Measurements from ENCODE around the gene CSDE1.

Gene CSDE1

DNA sequence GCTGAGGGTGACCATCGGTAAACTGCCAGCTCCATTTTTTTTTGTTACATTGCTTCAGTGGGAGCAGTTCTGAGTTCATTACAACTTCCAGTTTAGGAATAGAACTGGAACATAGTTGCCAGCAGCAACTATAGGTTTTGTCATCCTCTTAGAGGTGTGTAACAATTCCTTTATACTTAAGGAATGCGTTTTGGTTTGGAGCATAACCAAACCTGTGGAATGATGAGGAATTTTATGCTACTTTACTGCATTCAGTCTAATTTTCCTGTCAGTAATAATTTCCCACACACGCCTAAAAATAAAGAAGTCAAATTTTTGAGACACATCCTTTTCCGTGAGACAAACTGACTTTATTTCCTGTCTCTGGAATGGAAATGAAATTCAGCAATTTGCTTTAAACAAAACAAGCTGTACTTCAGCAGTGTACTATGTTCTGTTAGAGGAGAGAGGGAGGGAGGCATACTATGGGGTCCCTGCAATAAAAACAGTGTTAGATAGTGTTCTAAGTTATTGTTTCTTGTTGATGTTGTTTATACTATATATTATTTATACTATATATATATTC is 57.7 kb downstream of the CSDE1 start:
- no peak for DNase-seq

GRCh38 chr1:114696810-114697209 is 61.0 kb downstream of the CSDE1 start:
- no peak for DNase-seq

GRCh38 chr1:114695430-114696058 is 62.2 kb downstream of the CSDE1 start, which contains the start of gene AMPD1:
Gene AMPD1 (minus strand): TSS chr1:114695546. CDS start chr1:114695471, 75 bp downstream.
- DNase-seq = no peak

DNA sequence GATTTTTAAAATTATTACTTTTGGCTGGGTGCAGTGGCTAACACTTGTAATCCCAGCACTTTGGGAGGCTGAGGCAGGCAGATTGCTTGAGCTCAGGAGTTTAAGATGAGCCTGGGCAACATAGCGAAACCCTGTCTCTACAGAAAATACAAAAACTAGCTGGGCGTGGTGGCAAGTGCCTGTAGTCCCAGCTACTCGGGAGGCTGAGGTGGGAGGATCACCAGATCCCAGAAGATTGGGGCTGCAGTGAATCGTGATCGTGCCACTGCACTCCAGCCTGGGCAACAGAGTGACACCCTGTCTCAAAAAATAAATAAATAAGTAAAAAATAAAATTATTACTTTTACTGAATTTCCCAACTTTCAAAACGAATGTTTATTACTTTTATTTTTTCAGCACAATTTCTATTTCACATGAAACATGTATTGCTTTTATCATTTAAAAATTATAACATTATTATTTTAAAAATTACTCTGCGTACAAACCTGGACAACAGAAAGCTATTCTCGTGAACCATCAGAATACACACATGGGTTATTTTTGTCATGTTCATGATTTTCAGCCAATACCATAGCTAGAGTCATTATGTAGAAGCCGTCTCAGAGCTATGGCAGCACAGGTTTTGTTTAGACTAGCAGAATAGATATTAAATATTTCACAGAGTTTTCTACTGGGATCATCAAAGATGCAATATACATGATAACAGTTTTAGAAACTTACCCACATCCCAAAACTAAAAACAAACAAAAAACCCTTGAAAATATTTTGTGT is 63.1 kb downstream of the CSDE1 start:
- no peak for DNase-seq

DNA sequence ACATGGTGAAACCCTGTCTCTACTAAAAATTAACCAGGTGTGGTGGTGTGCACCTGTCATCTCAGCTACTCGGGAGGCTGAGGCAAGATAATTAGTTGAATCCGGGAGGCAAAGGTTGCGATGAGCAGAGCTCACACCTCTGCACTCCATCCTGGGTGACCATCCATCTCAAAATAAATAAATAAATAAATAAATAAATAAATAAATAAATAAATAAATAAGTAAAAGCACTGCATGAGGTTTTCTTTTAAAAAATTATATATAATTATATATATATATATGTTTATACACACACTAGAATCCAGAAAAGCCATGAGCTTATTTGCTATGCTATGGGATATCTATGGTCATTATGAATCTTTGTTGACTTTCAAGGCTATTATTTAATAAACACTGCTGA is 64.8 kb downstream of the CSDE1 start:
- no peak for DNase-seq

- DNase-seq = no peak
Observed at GRCh38 chr1:114691061-114691460, 66.7 kb downstream of the CSDE1 start.

DNA sequence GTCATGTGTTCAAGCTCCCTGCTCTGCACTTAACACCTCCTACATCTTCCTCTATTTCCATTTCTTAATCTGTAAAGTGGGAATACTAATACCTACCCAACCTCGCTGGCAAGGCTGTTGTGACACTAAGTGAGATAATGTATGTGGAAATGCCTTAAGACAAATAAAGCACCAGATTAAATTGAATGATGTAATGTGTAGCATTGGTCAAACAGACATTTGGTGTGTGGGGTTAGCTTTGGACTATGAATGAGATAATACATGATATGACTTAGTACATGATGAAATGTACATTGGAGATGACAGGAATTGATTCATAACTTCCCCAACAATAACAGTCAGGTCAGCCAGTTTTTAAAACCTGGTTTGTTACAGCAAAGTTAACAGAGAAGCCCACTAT is 67.6 kb downstream of the CSDE1 start:
- no peak for DNase-seq

- DNase-seq = no peak
Observed at GRCh38 chr1:114688526-114688925, 69.3 kb downstream of the CSDE1 start.

- DNase-seq = no peak
Observed at GRCh38 chr1:114685851-114686250, 71.9 kb downstream of the CSDE1 start.

GRCh38 chr1:114677691-114678090 is 80.1 kb downstream of the CSDE1 start:
- DNase-seq = no peak

- DNase-seq = no peak
Observed at GRCh38 chr1:114676115-114676514, 81.7 kb downstream of the CSDE1 start.

GRCh38 chr1:114671939-114672275 is 85.9 kb downstream of the CSDE1 start:
- DNase-seq = no peak

GRCh38 chr1:114671011-114671938 is 86.5 kb downstream of the CSDE1 start:
- peak; percentile 26 for DNase-seq

GRCh38 chr1:114670083-114671010 is 87.4 kb downstream of the CSDE1 start:
- peak; percentile 50 for DNase-seq

DNA sequence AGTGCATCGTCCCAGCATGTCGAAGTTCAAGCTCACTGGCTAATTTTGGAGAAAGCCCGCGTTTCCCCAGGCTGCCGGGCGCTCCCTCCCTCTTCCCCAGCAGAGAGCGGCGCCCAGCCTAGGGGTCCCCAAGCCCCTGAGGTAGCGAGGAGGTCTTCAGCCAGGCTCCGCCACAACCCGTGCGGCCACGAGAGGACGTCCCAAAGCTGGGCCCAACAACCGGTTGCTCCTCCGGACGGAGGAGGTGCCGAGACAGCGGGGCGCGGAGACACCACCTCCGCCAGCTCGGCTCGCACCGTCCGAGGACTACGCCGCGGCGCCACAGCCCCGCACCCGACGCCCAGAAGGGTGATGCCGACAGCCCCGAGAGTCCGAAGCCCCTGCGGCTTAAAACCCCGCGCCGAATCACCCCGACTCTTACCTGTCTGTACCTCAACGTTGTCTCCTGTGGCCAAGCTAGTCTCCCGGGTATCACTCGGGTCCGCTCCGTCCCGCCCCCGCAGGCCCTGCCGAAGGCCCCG is 88.2 kb downstream of the CSDE1 start, which contains the start of gene DENND2C:
Gene DENND2C, minus strand, starts transcription at position 488 of the 521 bp plus-strand sequence. CDS start 44,065 bp downstream, outside the sequence.
- no peak for DNase-seq

GRCh38 chr1:114668784-114669561 is 88.8 kb downstream of the CSDE1 start:
- no peak for DNase-seq

DNA sequence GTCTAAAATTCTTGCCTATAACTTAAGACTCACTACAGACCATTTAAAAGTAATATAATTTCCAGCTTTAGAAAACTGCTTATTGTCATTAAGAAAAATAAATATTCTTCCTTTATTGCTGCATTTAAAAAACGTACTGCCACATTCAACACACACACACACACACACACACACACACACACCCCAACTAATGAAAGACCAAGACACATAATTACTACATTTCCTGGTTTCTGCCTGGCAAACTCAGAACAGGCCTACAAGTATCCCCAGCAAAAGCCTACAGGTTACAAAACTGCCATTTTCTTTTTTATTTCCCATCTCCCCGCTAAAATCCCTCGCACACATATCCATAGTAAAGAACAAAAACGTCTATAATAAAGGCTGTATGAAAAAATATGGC is 89.4 kb downstream of the CSDE1 start:
- no peak for DNase-seq

DNA sequence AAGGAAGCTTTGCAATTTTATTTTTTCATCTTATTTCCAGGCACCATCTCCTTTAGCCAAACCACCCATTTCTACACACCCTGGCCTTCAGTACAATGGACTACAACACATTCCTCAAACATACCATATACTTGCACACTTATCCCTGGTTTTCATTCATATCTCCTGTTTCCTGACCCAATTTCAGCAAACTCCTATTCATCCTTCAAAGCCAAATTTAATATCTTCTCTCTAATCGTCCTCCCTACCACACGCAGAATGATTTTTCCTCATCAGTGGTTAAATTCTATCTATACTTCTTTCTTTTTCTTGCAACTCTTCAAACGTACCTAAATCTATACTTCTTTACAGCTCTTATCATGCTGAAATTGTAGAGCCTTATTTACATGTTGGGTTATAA is 90.8 kb downstream of the CSDE1 start:
- DNase-seq = no peak
